DMS53 (cell line): ENCODE results near the gene CNTN5.

Experiments
- DNase-seq: peaks from one replicate; lab custom pipeline; 2025; lab: John Stamatoyannopoulos, UW

Gene CNTN5

GRCh38 chr11:99631618-99632017, 610.9 kb downstream of the CNTN5 start:
- no peak for DNase-seq

- no peak for DNase-seq
These were observed 612.2 kb downstream of the CNTN5 start for GRCh38 chr11:99632969-99633368.

GRCh38 chr11:99634581-99634980, 613.8 kb downstream of the CNTN5 start:
- no peak for DNase-seq

- no peak for DNase-seq
These were observed 617.4 kb downstream of the CNTN5 start for GRCh38 chr11:99638073-99638553.

- DNase-seq = no peak
These were observed 619.9 kb downstream of the CNTN5 start for GRCh38 chr11:99640671-99641070.

GRCh38 chr11:99645934-99646333, 625.2 kb downstream of the CNTN5 start:
- peak; percentile 45 for DNase-seq

- DNase-seq = no peak
These were observed 649.4 kb downstream of the CNTN5 start for GRCh38 chr11:99670067-99670676.

- no peak for DNase-seq
These were observed 651.2 kb downstream of the CNTN5 start for GRCh38 chr11:99671808-99672409.

GRCh38 chr11:99676292-99676691, 655.5 kb downstream of the CNTN5 start:
- DNase-seq = no peak

- DNase-seq = no peak
These were observed 661.4 kb downstream of the CNTN5 start for GRCh38 chr11:99682171-99682570.

GRCh38 chr11:99682646-99683045, 661.9 kb downstream of the CNTN5 start:
- no peak for DNase-seq

GRCh38 chr11:99683933-99684332, 663.2 kb downstream of the CNTN5 start:
- DNase-seq = no peak

GRCh38 chr11:99686838-99687237, 666.1 kb downstream of the CNTN5 start:
- DNase-seq = no peak

GRCh38 chr11:99687320-99687719, 666.6 kb downstream of the CNTN5 start:
- peak; percentile 31 for DNase-seq

- DNase-seq = peak; percentile 86
These were observed 673.3 kb downstream of the CNTN5 start for GRCh38 chr11:99693941-99694492.

- no peak for DNase-seq
These were observed 674.4 kb downstream of the CNTN5 start for GRCh38 chr11:99695106-99695505.

- DNase-seq = no peak
These were observed 686.1 kb downstream of the CNTN5 start for GRCh38 chr11:99706848-99707247.

- no peak for DNase-seq
These were observed 688.4 kb downstream of the CNTN5 start for GRCh38 chr11:99708928-99709672.

- DNase-seq = no peak
These were observed 695.6 kb downstream of the CNTN5 start for GRCh38 chr11:99716302-99716701.

- no peak for DNase-seq
These were observed 697.5 kb downstream of the CNTN5 start for GRCh38 chr11:99718291-99718690.

GRCh38 chr11:99739464-99740089, 718.8 kb downstream of the CNTN5 start:
- peak; percentile 75 for DNase-seq

GRCh38 chr11:99742501-99742900, 721.8 kb downstream of the CNTN5 start:
- no peak for DNase-seq
